Measurements from ENCODE around the gene CCDC120. TPM values are rescaled to one million over a fixed set of nuclear protein-coding genes. Genes with fewer than 3 reads are reported as not detected.
A peak's percentile ranks its signal among the peaks of the same experiment; 100 is the strongest.

Gene CCDC120
- total RNA-seq, 1 experiment from 2014 or later, result 14.5 TPM

DNA sequence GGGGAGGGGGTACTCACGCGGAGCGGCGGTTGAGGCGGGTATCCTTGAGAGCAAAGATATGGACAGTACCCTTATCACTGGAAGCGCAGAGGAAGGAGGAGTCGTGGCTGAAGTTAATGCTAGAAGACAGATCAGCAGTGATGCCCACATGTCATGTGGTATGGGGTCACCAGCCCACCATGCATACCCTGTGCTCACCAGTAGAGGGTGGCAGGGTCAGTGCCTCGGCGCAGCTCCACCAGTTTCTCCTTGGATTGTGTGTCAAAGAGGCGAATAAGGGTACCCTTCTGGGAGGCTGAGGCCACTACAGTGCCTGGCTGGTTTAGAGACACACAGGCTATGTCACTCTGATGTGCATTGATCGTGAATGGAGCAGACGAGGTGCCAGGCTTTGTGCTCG, 16.5 kb downstream of the CCDC120 start:
- H3K36me3 Mint-ChIP-seq (ENCODE audit: insufficient read depth in 1 of 3, low read depth in 3 of 3), result peaks cover 16 to 37% (median 18%) of the 10 kb centered on the region in 3 experiments
- H3K4me3 Mint-ChIP-seq, result no peak overlapping the region
- Histone ChIP-seq H3K23me2 (ENCODE audit: insufficient read length, low read depth, low read length, poor library complexity, severe bottlenecking) (peaks cover 10% of the 10 kb centered on the region), H3K56ac (ENCODE audit: insufficient read length, low read depth, low read length) (no peak overlapping the region), H3K79me2 (ENCODE audit: insufficient read depth, low read length) (0 out of 2 replicates have a peak, but pooled peaks cover 1% of the 10 kb centered on the region), H4K8ac (replicated peaks; ENCODE audit: insufficient read length, low read depth, low read length) (no peak overlapping the region), H2BK20ac (ENCODE audit: low read depth, low read length, poor library complexity, severe bottlenecking) (no peak overlapping the region), H2BK15ac (ENCODE audit: low read depth, low read length) (no peak overlapping the region), H2BK120ac (ENCODE audit: low read depth, low read length, poor library complexity, severe bottlenecking) (no peak overlapping the region), H3K9me3 (ENCODE audit: control insufficient read depth, low read depth, low read length) (no peaks in the 10 kb centered on the region), H3K4ac (ENCODE audit: low read depth, low read length) (no peak overlapping the region), H2AFZ (ENCODE audit: low read length) (no peak overlapping the region), H4K91ac (ENCODE audit: insufficient read length, low read depth, low read length) (no peak overlapping the region), H2BK5ac (ENCODE audit: insufficient read length, low read length) (no peak overlapping the region), H3K14ac (ENCODE audit: insufficient read depth, low read length) (no peak overlapping the region), H3K4me1 (ENCODE audit: insufficient read depth, low read length) (no peaks in the 10 kb centered on the region), H3K27me3 (ENCODE audit: insufficient read depth, low read length) (no peaks in the 10 kb centered on the region), H3K23ac (ENCODE audit: insufficient read length, low read depth, low read length) (no peak overlapping the region), H3K9ac (ENCODE audit: extremely low read depth, insufficient read length, low read length) (no peak overlapping the region), H2AK5ac (ENCODE audit: insufficient read length, low read length) (no peak overlapping the region), H3K18ac (ENCODE audit: insufficient read length, low read depth, low read length) (no peak overlapping the region), H3K79me1 (ENCODE audit: insufficient read depth, low read depth, low read length, poor library complexity, severe bottlenecking) (no peaks in the 10 kb centered on the region), H3K4me2 (ENCODE audit: insufficient read depth, insufficient read length, low read length) (no peak overlapping the region), H2BK12ac (ENCODE audit: insufficient read length, low read depth, low read length) (no peak overlapping the region), H3K27ac (ENCODE audit: insufficient read length, low read depth, low read length) (no peak overlapping the region), H4K20me1 (ENCODE audit: control insufficient read depth, insufficient read depth, insufficient read length) (no peaks in the 10 kb centered on the region), H3T11ph (ENCODE audit: low read length) (no peak overlapping the region), H4K5ac (ENCODE audit: insufficient read length, low read depth, low read length) (no peak overlapping the region)
- peaks cover 73 to 77% of the 10 kb centered on the region in 2 experiments for H3K9me3 Mint-ChIP-seq
- no peak for DNase-seq
- H3K27me3 Mint-ChIP-seq (ENCODE audit: low read depth), result peaks cover 2% of the 10 kb centered on the region; the same call in 1 of the 2 replicates
- WGBS (ENCODE audit: extremely low coverage, insufficient read length, low lambda C conversion rate), result no CpG with 5 or more reads among the region's 13 CpGs
- H3K4me1 Mint-ChIP-seq, result peaks cover 8 to 21% of the 10 kb centered on the region in 2 experiments; a peak in 3 of 4 replicates
- no peak overlapping the region for H3K27ac Mint-ChIP-seq
- TF ChIP-seq, protein P1, sequence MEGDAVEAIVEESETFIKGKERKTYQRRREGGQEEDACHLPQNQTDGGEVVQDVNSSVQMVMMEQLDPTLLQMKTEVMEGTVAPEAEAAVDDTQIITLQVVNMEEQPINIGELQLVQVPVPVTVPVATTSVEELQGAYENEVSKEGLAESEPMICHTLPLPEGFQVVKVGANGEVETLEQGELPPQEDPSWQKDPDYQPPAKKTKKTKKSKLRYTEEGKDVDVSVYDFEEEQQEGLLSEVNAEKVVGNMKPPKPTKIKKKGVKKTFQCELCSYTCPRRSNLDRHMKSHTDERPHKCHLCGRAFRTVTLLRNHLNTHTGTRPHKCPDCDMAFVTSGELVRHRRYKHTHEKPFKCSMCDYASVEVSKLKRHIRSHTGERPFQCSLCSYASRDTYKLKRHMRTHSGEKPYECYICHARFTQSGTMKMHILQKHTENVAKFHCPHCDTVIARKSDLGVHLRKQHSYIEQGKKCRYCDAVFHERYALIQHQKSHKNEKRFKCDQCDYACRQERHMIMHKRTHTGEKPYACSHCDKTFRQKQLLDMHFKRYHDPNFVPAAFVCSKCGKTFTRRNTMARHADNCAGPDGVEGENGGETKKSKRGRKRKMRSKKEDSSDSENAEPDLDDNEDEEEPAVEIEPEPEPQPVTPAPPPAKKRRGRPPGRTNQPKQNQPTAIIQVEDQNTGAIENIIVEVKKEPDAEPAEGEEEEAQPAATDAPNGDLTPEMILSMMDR (conservative IDR thresholded peaks at IDR 0.05), result peak; percentile 41

All from H9 (cell line).